ENCODE data around the gene SLC9A7.

SLC9A7 gene

DNA sequence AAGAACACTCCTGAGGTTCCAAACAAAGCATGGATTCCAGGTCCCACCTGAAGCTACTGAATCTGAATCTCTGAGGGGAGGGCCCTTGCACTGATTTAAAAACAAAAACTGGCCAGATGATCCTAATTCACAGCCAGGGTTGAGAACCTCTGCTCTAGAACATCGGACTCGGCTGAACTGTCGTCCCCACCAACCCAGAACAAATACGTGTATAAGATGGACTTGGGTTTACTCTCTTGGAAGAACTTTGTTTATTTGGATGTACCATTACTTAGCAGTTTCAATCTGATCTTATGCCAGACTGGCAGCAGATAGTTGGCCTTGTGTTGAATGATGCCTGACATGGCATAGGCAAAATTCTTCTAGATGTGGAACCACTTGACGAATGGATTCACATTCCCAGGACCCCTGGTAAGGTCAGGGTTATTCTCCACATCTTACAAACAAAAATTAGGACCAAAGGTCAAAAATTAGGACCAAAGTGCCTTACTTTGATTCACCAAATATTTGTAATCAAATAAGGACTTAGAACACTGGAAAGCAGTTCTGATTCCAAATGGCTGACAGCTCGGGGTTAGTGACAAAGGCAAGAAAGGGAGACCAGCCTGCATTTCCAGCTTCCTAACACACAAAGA, 156.3 kb downstream of the SLC9A7 start:
- no peak for DNase-seq (ENCODE audit: low read depth)

DNA sequence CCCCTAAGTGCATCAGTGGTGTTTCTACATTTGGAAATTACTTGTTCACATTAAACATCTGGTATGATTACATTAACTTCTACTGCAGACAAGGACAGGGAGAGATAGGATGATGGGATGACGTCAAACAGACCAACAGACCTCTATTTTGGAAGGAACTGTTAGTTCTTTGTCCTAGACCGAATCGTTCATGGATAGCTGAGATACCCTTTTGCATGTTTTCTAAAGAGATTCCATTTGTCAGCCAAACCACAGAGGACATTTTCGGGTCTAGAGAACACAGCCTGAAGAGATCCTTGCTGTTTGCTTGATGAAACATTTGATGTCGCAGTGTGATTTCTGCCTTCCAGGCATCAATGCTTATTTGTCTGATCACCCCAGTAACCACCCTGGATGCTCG, 157.6 kb downstream of the SLC9A7 start:
- peak; percentile 89 for DNase-seq (ENCODE audit: low read depth)

DNA sequence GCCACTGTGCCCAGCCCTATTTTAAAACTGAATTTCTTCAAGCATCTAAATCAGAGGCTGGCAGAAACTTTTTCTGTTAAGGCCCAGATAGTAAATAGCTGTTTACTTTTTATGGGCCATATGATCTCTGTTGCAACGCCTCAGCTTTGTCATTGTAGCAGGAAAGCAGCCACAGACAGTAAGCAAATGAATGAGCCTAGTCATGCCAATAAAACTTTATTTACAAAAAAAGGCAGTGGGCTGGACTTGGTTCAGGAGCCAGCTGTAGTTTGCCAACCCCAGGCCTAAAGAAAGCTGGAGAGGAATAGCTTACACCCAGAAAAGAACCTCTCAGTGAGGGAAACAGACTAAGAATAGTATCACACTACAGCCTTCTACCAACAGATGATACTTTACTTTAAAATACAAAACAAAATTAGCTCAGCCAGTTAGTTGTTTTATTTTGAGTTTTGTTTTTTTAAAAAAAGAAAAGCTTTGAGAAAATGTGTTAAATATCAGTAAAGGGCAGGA, 159.8 kb downstream of the SLC9A7 start:
- peak; percentile 43 for DNase-seq (ENCODE audit: low read depth)

DNA sequence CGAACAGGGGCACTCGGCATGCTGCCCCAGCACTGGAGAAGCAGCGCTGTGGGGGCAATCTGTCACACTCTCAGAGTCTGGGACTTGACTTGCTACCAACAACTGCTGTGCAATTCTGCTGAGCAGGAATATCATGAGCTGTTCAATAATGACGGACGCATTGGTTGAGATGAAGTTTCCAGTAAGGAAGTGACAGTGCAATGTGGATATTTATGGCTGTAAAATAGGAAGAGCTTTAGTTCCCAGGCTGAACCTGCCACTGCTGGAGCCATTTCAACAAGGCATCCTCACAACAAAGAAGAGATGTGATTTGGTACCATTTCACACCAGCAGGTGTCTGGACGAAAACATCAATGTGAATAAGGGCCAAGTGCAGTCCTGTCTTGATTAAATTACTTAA, 161.1 kb downstream of the SLC9A7 start:
- no peak for DNase-seq (ENCODE audit: low read depth)

DNA sequence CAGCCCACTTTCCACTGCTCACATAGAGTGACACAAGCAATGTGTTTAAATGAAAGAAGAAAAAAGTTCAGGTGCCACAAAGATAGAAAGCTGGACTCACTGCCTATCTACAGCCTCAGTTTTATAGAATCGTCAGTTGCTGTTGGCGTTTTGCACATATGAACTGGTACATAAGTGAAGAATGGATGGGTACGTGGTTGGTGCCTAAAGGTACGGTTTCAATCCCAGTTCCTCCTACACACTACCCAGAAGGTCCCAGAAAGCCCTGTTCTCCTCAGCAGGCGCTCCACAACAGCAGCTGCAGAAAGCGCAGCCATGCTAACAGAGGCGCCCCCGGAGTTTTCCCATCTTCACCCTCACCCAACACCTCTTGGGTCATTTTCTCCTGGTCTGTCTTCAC, 161.7 kb downstream of the SLC9A7 start:
- no peak for DNase-seq (ENCODE audit: low read depth)

DNA sequence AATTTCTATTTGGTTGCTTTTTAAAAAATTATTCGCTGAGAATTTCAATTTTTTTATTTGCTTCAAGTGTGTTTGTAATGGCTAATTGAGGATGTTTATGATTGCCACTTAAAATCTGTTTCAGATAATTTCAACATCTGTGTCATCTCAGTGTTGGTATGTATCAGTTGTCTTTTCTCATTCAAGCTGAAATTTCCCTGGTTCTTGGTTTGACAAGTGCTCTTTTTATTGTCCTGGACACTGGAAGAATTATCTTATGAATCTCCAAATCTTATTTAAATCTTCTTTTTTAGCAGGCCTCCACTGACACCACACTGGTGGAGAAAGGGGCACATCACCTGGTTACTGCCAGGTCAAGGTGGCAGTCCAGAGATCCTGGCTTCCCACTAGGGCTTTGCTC, 163.8 kb downstream of the SLC9A7 start:
- no peak for DNase-seq (ENCODE audit: low read depth)

DNA sequence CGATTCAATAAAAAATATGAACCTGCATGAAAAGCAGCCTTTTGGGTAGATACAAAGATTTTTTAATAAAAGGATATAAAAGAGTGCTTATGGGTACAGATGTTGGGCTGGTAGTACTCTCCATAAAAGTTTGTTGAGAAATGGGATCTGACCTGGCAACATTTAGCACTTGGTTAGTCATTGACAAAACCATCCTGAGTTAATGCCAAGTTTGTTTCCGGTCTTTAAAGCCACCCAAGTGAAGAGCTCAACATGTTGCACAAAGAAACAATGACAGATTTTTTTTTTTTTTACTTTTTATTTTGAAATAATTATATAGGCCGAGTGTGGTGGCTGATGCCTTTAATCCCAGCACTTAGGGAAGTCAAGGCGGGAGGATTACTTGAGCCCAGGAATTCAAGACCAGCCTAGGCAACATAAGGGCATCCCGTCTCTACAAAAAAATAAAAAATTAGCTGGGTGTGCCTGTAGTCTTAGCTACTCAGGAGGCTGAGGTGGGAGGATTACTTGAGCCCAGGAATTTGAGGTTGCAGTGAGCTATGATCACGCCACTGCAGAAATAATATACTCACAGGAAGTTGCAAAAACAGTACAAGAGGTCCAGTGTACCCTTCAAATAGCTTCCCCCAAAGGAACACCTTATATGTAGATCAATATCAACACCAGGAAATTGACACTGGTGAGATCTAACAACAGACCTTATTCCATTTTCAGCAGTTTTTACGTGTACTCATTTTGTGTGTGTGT, 168.8 kb downstream of the SLC9A7 start:
- peak; percentile 62 for DNase-seq (ENCODE audit: low read depth)

DNA sequence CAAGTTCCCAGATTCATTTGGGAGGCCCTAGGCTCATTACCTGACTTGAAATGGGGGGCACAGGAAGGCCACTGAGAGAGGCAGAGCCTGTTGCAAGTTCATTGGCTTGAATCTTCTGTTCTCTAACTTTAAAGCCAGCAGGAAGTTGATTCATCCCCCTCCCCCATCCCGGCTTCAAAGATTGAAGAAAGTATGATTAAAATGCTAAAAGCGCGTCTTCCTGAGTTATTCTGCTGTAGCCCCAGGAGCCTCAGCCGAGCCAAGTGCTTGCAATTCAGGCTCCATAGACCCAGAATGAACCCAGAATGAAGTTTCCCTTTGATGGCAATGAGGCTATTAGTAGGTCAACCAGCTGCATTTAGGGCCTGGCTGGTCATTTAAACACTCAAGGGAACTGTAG, 170.7 kb downstream of the SLC9A7 start:
- peak; percentile 73 for DNase-seq (ENCODE audit: low read depth)

DNA sequence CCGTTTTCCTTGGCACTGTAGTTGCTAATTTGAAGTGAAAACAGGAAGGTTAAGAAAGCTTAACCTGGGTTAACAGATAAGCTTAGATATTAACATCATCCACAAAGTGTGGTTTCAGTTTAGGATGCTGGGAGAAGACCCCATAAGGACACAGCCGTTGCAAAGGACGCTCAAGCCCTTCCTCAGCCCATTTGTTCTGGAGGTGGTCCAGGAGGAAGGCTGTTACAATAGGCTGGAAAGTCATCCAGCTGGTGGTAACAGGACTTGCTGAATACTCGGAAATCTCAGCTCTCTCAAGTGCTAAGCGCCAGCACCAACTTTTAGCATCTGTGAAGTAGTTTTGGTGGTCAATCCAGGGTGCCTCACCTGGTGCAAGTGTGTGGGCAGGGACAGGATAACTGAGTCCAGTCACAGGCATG, 171.2 kb downstream of the SLC9A7 start:
- no peak for DNase-seq (ENCODE audit: low read depth)

DNA sequence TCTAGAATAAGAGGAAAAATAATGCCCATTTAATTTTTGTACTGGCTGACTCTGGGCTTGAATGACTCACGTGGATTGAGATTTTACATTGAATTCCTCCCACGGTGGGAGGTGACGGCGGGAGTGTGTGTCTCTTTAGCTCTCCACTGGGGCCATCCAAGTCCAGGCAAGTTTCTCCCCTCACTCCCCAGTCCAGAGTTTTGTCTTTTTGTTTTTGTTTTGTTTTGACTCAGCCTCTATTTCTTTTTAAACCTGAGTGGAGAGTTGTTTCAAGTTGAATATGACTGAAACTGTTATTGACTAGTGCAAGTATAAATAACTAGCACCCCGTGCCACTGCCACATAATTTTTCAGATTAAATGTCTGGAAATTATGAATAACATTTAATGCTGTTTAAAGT, 171.8 kb downstream of the SLC9A7 start:
- DNase-seq (ENCODE audit: low read depth) = peak; percentile 63

DNA sequence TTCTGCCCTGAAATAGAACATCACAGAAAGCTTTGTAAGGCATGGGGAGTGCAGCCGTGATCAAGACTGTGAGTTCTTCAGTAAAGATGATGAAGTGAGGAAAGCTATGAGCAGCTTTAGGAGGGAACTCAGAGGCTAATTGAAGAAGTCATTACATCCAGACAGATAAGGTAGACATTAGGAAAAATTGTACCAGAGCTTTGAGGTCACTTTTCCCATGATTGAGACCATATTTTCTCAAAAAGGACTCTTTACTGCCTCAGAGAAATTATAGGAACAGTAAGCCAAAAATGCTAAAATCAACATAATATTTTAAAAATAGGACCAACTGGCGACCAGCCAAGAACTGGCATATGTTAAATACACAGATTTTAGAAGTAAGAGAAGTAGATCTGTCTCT, 174.2 kb downstream of the SLC9A7 start:
- DNase-seq (ENCODE audit: low read depth) = no peak

DNA sequence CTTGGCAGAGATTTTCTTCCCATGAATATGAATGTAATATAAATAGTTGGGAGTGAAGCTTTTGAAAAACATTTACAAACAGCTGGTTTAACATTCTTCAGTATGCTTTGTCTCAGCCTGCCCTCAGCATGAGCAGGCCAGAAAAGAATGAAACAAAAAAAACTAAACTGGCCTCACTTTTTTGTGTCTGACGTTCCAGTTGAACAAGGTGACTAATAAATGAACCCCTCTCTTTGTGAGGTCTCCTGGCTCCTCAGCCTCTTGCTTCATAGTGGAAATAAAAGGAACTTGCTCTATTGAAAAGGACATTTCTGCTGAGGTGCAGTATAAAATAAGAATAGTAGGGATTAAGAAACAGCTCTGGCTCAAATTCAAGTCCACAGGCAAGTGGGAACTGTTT, 176.0 kb downstream of the SLC9A7 start:
- DNase-seq (ENCODE audit: low read depth) = peak; percentile 87

DNA sequence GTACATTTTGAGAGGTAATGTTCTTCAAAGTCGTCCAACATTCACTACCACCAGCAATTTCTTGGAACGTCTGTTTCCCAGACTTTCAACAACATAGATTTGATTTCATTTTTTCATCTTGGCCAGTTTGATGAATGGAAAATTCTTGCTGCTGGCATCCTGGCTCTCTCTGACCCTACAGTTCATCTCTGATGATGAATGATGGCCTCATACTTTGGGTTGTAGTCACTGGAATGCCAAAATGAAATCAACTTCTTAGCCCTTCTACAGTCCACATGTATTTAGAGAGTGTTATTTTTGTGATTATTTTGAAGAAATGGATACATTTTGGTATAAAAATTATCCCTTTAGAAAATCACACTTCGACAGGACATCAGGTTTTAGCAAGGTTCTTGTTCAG, 176.6 kb downstream of the SLC9A7 start:
- DNase-seq (ENCODE audit: low read depth) = peak; percentile 72

DNA sequence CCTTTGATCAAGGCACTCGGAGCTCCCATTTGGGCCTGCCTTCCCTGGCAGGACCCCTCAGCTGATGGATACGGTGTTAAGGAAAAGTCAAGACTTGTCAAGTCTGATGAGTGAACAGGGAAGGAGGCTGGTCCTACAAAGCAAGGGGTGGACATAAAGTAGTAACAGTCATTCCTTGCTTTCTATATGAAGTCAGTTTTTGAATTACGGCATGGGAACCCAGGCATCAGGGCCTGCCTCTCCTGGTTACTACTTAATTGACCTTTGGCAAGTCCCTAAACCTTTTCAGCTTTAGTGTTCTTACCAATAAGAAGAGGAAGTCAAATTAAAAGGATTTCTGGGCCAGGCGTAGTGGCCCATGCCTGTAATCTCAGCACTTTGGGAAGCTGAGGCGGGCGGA, 178.3 kb downstream of the SLC9A7 start:
- DNase-seq (ENCODE audit: low read depth) = no peak

DNA sequence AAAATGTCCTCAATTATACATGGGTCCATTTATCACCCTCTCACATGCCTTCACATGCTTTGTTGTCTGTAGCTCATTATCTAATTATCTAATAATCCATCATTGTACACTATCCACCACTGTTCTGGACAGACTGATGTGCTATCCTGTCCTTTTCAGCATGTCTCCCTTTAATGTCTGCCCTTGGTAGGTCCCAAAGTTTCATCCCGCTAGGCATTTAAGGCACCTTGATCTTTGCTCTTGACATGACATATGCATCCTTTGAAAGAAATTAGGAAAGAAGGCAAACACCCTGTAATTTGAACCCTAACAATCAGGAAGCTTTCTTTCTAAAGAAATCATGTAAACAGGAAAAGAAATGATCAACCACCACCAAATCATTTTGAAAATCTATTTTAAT, 179.7 kb downstream of the SLC9A7 start:
- no peak for DNase-seq (ENCODE audit: low read depth)

DNA sequence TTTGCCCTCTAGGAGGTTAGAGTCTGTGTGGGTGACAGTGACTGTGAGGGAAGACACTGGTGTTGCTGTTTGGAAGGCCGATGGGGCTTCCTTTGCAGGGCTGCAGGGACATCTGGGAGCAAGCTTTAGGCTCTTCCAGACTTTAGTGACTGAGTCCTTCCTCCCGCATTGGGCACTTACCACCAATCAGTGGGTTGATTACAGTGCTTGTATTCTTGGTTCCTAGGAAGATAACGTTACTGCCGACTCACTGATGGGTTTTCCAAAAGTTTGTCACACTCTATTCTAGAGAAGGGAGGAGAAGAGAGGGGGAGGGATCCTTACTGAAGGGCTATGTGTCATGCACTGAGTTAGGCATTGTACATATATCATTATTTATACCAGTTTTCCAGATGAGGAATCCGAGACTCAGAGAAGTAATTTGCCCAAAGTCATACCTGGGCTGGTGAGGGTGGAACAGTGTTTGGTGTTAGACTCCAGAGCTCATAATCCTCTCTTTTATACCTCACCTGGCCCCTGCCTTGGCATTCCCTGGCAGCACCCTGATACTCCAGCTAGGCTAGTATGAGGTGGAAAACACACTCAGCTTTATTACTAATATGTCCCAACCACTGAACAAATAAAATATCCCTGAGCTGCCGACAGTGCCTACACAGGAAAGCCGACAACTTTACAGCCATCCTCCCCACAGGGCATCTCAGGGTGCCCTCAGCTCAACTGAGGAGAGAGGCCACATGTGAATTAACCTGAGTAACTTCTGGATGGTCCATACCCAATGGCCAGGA, 181.5 kb downstream of the SLC9A7 start:
- peak; percentile 44 for DNase-seq (ENCODE audit: low read depth)

DNA sequence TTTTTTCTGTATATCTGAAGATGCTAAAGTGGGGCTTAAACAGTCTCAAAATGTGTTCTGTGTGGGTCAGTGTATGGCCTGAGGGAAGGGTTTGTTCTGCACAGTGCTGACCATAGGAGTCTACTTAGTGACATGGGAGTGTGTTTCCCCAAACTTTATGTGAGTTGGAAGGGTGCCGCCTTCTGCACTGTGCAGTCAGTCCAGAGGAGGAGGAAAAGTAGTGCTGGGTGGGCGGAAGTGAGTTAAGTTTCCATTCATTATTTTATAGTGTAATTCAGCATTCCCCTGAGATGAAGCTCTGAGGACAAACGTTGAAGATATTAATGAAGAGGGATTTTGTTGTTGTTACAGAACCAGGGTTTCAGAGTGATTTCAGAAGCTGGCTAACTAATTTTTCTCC, 182.5 kb downstream of the SLC9A7 start:
- no peak for DNase-seq (ENCODE audit: low read depth)

DNA sequence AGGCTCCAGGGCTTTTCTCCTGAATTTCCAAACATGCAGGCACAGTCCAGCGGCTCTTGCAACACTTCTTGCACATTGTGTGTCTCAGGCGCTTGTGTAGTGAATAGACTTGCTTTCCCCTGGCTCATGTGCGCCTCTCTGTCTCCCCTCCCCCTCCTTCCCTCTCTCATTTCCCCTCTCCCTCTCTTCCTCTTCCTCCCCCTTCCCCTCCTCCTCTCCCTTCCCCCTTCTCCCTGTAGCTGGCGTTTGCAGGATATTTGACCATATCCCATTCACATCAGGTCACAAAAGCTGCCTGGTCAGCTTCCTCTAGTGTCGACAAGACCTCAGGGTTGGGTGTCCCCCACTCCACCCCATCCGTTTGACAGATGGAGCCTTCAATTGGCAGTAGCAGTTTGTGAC, 182.9 kb downstream of the SLC9A7 start:
- peak; percentile 70 for DNase-seq (ENCODE audit: low read depth)

DNA sequence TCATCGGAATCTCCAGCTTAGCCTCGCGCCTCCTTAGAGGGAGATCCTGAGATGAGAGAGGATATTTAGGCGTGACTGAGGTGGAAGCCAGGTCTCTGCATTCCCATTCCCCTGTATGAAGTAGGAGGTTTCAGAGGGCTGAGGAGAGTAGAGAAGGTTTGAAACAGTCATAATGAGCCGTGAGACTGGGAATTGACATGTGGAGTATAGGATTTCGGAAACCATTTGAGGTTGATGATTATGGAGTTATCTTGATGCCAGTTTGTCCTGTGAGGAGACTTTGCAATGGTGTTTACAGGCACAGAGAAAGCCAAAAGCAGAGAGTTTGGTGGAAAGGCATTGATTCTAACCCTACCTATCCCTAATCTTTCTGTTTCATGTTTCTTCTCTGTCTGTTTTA, 183.3 kb downstream of the SLC9A7 start:
- no peak for DNase-seq (ENCODE audit: low read depth)

DNA sequence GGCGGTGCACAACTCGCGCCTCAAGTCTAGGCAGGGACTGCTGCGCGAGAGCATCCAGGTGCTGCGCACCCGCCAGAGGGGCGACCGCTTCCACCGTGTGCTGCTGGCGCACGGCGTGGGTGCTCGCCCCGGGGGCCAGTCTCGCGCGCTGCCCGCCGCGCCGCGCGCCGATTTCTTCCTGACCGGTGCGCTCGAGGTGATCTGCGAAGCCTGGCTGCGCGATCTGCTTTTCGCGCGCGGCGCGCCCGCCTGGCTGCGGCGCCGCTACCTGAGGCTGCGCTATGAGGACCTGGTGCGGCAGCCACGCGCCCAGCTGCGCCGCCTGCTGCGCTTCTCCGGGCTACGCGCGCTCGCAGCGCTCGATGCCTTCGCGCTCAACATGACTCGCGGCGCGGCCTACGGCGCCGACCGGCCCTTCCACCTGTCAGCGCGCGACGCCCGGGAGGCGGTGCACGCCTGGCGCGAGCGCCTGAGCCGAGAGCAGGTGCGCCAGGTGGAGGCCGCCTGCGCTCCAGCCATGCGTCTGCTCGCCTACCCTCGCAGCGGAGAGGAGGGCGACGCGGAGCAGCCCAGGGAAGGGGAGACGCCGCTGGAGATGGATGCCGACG, 184.0 kb downstream of the SLC9A7 start:
- no peak for DNase-seq (ENCODE audit: low read depth)

DNA sequence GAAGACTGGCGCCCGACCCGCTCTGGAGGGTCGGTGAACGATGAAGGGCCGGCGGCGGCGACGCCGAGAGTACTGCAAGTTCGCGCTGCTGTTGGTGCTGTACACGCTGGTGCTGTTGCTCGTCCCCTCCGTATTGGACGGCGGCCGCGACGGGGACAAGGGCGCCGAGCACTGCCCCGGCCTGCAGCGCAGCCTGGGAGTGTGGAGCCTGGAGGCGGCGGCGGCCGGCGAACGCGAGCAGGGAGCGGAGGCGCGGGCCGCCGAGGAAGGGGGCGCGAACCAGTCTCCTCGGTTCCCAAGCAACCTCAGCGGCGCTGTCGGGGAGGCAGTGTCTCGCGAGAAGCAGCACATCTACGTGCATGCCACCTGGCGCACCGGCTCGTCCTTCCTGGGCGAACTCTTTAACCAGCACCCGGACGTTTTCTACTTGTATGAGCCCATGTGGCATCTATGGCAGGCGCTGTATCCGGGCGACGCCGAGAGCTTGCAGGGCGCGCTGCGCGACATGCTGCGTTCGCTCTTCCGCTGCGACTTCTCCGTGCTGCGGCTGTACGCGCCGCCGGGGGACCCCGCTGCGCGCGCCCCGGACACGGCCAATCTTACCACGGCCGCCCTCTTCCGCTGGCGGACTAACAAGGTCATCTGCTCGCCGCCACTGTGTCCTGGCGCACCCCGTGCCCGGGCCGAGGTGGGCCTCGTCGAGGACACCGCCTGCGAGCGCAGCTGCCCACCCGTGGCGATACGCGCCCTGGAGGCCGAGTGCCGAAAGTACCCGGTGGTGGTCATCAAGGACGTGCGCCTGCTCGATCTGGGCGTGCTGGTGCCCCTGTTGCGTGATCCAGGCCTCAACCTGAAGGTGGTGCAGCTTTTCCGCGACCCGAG, 184.8 kb downstream of the SLC9A7 start:
- peak; percentile 54 for DNase-seq (ENCODE audit: low read depth)

All from amniotic epithelial cell (primary cell).